NCI-H1694 (cell line): ENCODE results near the gene TBX2.
"Not testable (repeated sequence)": the region's sequence is repeated elsewhere in the genome, so short reads cannot be mapped to it uniquely, and the experiment has no call there.

ENCODE experiments used
- DNase-seq: peaks from one replicate; lab custom pipeline; 2025; lab: John Stamatoyannopoulos, UW

TBX2 gene

DNA sequence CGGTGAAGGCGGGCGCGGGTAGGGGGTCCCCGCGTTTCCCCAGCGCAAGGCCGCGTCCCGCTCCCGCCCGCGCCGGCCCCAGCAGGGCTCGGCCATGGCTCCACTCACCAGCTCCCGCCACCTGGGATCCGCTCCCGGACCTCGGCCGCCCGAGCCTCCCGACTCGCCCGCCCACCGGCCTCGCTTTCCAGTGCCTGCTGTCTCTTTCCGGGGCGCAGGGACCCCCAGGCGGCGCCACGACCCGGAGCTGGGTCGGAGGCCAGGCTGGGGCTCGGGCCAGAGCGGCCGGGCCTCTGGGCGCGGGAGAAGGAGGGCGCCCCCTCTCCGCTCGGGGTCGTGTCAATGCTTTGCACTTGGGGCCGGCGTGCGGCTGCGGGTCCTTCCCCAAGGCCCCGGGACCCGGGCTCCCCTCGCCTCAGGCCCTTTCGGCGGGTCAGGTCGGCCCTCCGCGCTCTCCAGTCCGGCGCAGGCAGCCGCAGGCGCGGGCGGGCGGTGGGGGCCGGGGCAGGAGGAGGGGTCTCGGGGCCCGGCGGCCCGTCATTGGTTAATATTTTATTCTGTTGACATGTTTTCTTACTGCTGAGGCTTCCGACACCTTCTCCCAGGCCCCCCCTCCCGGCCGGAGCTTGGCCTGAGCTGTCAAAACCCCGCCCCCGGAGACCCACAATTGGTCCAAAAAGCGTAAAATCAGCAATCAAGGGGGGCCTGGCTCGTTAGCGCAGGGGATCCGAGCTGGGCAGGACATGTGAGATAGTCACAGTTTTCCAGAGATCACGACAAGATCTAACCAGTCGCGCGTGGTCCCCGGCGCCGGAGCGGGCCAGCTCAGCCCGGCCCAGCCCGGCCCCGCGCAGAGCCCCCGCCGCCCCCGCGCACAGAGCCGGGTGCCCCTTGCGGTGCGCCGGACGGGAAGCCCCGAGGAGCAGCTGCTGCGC, at the start of gene TBX2:
Gene TBX2 (plus strand): TSS at position 713 of the 935 bp plus-strand sequence. CDS start 334 bp downstream, outside the sequence.
- DNase-seq, result peak; percentile 23

DNA sequence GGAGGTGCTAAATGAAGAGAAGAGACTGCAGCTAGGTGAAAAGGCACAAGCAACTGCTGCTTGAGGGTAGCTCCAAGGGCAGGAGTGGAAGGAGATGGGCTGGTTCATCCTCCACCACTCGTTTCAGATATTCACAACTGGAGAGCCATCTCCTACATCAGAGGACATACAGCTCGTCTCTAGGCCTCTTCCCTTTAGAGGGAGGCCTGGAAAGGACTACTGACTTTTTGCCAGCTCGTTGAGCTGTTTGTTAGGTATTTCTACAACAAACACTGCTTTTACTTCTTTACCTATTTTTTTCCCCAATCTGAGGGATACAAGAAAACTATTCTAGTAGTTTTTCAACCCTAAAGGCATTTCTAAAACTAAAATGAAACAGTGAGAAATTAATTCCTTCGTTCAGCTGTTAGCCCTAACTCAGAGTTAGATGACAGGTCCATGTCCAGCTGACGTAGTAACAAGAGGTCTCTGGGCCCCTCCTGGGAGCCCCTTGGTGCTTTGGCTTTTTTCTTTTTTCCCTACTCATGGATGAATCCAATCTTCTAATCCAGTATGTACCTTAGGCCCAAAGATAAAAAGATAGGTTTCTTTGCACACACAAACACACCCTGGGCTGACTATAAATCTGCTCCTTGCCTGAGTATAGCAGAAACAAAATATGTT, 47.8 kb upstream of the TBX2 start:
- DNase-seq, result no peak

DNA sequence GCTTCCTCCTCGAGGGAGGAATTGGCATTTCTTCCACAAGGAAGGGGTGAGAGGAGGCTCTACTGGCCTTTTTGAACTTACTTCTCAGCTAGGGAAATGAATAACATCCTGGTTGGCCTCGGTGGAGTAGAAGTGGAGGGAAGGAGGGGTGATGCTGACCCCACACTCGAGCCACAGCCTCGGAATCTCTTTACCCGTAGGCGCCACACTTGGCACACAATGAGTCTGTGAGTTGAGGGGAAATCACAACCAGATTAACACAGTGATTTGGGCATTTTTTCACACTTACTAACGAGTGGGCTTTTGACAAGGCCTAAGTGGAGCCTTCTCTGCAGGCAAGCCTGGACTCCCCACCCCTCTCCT, 47.3 kb upstream of the TBX2 start:
- DNase-seq, result no peak

DNA sequence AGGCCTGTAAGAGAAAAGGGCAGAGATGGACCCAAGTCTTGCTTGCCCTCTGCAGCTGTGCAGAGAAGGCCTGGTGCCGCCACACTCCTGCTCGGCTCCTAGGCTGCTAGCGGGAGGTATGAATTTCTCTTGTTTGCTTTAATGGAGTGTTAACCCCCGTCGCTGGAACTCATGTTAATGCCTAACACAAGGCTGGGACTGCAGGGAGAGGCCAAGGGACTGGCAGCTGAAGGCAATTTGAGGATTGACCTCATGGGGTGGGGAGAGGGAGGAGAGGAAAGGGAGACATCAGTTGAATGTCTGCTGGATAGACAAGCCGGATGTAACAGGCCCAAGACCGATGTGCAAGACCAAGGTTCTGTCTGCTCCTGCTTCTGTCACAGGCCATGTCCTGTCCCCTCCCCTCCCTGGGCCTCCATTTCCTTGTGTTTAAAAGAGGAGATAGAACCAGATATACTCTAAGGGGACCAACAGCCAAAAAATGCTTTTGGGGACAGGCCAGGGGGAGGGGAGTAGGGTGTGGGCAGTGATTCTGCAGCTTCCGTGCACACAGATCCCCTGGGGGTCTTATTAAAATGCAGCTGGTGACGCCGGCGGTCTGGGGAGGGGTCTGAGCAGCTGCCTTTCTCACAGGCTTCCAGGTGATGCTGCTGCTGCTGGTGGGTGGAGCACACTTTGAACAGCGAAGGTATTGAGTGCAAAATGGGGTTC, 46.7 kb upstream of the TBX2 start:
- DNase-seq, result no peak

DNA sequence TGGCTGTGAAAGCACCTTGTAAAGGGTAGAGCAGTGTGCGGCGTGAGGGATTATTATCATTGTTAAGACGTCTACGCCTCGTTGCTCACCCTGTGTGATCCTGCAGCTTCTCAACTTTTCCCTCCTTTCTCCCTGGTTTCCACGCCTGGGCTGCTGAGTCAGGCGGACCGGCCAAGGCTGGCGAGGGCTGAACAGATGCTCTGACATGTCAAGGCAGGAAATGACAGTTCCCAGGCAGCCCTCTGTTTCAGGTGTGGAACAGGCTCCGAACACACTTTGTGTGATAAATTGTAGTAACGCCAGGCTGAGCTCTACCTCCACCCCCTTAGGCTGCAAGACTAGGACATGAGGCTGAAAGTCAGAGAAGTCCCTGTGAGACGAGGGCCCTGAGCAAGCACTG, 46.0 kb upstream of the TBX2 start:
- no peak for DNase-seq

DNA sequence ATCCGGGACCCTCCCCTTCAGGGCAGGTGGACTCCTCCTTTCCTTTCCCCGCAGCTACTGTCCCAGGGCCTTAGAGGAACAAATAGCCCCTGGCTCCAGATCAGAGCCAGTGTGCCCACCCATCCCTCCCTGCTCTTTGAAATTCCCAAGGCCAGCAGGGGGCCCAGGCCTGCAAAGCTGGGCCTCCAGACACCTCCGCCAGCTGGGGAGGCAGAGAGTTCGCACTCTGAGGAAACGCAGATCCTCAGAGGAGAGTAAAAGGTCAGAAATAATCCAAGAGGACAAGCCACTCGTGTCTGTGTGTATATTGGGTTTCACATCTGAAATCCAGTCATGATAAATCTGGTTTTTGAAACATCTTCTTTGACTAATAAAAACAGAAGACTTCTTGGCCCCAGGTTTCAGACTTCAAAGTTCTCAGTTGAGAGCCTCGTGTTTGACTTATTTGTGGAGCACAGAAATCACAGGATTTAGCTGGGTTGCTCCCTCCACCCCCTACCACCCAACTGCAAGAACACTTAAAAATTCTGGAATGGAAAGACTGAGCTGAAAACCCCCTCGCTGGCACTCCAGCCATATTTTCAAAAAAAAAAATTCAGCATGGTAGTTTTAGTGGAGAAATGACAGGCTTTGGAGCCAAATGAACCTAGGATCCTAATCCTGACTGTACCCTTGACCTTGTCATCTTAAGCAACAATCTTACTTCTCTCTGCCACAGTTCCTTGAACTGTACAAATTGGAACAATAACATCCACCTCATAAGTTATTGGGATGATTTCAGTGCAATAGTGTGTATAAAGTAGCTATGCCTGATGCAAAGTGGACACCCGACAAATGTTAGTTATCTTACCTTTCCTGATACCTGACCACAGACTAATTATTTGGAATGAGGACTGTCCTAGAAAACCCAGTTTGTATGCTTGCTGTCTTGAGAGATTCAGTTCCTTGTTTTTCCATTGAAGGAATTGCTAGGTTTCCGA, 44.5 kb upstream of the TBX2 start:
- no peak for DNase-seq

DNA sequence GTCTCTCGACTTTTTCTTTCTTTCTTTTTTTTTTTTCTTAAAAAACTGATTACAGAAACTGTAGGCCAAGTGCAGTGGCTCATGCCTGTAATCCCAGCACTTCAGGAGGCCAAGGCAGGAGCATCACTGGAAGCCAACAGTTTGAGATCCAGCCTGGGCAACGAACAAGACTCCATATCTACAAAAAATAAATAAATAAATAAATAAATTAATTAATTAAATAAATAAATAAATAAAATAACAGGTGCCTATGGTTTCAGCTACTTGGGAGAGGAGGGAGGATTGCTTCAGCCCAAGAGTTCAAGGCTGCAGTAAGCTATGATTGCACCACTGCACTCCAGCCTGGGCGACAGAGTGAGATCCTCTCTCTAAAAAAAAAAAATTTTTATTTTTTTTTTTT, 42.6 kb upstream of the TBX2 start:
- DNase-seq, result not testable (repeated sequence)

DNA sequence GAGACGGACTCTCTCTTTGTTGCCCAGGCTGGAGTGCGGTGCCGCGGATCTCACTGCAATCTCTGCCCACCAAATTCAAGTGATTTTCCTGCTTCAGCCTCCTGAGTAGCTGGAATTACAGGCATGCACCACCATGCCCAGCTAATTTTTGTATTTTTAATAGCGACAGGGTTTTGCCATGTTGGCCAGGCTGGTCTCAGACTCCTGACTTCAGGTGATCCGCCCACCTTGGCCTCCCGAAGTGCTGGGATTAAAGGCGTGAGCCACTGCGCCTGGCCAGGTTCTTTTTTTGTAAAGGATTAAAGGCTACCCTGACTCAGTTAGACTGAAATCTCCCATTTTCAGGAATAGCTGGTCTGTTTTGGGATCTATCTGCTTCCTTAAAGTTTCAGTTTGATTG, 40.1 kb upstream of the TBX2 start:
- not testable (repeated sequence) for DNase-seq

DNA sequence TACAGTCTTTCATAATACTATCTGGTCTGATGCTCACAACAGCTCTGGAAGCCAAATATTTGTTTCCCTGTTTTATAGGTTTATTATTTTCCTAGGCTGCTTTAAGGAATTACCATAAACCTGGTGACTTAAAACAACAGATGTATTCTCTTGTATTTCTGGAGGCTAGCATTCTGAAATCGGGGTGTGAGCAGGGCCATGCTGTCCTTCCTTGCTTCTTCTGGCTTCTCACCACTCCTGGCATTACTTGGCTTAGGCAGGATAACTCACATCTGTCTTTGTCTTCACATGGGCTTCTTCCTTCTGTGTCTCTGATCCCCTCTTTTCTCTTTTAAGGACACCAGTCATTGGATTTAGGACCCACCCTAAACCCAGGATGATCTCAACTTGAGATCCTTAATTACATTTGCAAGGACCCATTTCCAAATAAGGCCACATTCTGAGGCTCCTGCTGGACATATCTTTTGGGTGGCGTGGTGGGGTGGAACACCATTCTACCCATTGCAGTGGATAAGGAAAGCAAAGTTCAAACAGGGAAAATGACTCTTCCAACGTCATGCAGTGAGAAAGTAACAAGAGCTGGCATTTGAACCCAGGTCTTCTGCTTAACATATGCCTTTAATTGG, 39.2 kb upstream of the TBX2 start:
- no peak for DNase-seq

DNA sequence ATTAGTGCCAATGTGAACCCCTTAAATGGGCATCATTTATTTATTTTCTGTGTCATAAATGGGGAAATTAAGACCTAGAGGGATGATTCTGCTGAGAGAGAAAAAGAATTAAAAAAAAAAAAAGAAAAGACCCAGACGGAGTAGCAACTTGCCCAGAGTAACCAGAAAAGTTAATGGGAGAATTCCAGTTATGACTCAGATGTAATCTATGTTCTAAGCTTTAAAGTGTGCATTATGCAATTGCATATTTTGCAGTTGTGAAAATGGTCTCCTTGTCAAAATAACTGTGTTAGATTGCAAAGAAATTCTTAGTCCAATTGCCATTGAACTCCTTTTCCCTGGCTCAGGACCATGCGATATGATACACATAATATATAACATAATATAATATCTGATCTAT, 38.6 kb upstream of the TBX2 start:
- no peak for DNase-seq

DNA sequence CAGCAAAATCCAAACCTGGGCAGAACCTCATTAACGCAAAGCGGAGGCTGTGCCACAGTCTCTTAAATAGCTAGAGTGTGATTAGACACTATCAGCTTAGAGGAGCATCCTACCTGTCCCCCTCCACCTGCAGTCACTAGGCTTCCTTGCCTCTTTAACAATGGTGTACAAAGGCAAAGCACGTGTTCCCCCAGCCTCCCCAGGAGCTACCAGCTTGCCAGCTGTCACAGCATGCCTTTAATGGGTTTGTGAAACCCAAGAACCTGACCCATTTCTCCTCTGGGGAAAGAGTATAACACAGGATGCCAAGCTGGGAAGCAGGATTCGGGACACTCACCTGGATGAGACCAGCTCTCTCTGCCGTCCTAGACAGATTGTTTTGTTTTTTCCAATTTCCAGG, 37.2 kb upstream of the TBX2 start:
- no peak for DNase-seq

DNA sequence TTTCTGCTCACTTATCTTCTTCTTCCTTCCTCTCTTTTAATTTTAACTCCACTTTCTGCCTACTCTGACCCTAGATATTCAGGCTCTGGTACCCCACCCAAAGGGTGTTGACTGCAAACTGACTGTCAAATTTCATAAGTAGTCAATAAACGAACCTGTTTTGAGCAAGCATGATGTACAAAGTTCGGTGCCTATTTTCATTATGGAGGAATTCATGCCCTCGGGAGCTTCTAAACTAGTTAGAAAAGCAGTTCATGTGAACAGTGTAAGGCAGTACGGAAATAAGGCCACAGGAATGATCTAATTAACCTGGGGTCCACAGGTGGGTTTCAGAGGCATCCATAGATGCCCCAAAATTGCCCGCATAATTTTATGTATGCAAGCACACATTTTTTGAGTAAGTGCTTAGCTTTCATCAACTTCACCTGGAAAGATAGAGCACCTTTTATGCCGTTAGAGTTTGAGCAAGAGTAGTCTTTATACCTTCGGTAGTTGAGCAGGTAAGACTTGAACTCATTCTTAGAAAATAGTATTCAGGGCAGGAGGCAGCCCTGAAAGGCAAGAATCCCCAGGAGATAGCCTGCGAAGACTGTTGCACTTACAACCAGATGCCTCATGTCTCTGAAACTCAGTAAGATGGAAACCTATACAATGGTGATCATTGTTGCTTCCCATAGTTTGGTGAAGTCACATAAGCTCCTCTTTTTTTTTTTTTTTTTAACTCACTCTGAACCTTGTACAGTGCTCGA, 36.6 kb upstream of the TBX2 start:
- no peak for DNase-seq

DNA sequence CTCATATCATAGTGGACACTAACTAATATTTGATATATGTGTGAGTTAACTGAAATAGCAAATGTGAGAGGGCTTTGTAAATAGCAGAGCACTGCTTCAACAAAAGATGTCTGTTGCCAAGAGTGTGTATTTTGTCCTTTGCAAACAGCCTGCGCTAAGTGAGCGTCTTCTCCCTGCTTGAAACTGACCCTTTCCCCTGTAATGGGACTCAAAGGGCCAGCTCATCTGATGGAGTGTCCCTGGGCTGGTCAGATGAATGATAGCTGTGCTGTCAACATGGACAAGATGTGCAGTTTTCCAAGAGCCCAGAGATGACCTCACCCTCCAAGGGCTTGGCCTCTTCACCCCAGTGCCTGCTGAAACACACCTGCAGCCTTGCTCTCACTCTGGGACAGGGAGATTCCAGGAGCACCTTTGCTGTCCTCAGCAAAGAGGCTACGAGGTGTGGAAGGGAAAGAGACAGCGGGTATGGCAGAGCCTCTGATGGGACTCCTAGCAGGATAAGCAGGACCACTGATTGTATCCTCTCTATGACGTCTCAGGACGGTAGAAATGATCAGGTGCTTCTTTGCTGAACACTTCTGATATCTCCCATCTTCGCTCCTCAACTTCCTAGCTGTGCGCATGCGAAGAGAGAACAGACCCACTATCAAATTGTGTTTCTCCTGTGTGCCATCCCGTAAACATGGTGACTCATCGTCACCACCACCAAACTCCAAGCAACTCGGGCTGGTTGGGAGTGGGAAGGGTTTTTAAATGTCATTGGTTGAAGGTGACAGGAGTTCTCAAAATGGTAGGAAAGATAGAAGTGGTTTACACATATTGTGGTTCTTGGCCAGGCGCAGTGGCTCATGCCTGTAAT, 35.8 kb upstream of the TBX2 start:
- no peak for DNase-seq

DNA sequence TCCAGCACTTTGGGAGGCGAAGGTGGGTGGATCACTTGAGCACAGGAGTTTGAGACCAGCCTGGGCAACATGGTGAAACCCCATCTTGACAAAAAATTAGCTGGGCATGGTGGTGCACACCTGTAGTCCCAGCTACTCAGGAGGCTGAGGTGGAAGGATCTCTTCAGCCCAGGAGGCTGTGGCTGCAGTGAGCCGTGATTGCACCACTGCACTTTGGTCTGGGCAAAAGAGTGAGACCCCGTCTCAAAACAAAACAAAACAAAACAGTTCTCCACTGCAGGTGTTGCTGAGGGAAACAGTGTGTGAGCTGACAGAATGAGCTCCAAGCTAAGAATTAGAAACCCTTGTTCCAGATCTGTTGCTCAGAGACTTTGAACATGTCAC, 35.2 kb upstream of the TBX2 start:
- no peak for DNase-seq

DNA sequence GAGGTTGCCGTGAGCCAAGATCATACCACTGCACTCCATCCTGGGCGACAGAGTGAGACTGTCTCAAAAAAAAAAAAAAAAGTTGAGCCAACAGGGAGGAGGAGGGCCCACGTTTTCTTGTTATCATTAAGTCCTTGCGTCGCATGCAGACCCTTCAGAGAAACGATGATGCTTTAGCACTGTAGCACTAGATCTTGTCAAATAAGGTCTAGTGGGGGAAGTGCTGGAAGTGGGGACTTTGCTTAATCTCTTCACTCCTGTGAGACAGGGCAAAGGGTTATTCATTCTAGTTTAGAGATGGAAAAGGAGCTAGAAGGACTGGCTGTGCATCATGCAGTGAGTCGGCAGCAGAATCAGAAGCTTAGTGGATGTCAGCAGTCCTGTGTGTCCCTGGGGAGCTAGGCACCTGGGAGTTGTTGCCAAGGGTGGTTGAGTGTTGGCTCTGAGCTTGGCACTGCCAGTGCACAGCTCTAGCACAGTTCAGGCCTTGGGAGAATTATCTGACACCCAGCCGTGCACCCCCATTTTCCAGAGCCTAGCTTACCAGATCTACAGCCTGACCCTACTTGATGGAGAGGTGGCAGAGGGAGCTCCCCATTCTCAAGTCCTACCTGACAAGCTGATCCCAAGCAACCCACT, 33.4 kb upstream of the TBX2 start:
- no peak for DNase-seq

DNA sequence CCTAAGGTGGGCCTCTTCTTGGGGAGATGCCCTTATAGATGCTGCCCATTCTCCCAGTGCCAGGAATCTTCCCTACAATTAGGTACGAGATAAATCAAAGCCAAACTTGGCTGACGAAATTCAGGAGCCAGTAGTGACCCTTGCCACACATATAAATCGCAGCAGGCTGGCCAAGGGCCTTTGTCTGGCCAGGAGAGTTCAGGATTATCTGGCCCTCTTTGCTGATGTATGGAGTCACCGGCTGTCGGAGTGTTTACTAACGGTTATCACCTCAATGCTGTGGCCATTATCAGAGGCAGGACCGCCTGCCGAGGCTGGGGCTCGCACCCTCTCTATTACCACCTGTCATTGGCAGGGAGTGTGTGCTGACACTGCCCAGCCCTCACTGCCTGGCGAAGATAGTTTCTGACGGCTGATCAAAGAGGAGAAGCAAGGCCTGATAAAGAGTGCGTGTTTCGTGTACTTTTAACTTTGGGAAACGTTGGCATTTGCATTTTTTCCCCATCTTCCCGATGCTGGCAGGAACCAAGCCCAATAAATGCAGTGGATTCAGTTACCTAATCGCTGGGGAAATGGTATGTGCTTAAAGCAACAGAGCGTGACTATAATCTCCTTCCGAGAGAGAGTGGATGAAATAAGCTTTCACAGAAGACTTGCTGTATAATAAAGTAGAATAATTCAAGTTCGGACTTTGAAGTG, 32.8 kb upstream of the TBX2 start:
- DNase-seq, result no peak

DNA sequence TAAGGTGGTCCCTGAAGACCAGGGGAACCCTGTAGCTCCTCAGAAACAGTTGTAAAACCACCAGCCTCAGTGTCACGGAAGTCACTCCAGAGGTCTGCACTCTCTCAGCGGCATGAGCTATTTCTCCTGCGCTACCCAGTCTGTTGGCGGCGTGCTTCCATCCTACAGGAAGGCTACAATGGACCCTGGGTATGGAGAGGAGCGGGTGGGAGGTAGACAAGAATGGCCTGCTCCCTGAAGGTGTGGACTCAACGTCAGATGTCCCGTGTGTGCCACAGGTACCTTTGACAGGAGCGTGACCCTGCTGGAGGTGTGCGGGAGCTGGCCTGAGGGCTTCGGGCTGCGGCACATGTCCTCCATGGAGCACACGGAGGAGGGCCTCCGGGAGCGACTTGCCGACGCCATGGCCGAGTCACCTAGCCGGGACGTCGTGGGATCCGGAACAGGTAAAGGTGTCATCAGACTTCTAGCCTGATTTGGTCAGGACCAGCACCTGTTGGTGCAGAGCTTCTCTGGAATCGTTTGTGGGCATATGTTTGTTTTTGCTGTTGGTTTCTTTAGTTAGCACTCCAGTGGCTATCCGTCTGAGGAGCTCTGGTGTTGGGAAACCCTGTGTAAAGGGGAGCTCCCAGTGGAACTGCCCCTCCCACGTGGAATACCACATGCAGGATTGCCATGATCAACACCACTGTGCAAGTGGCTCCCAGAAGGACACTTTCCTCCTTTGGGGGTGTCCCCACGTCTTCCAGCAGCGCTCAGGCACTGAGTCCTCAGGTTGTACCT, 31.4 kb upstream of the TBX2 start:
- no peak for DNase-seq
